GM12801 (cell line): ENCODE results near the gene TRIM2.

ENCODE experiments used
- CTCF ChIP-seq: IDR thresholded peaks from one replicate; pipeline ENCODE4 v1.5.1; 2011; ENCODE audit warnings: control low read depth; ENCODE audit not compliant: insufficient read length; ENCODE audit errors: extremely low read depth

The TRIM2 gene

GRCh38 chr4:153296040-153296823 is 92.0 kb downstream of the TRIM2 start:
- no peak for TF ChIP-seq CTCF

DNA sequence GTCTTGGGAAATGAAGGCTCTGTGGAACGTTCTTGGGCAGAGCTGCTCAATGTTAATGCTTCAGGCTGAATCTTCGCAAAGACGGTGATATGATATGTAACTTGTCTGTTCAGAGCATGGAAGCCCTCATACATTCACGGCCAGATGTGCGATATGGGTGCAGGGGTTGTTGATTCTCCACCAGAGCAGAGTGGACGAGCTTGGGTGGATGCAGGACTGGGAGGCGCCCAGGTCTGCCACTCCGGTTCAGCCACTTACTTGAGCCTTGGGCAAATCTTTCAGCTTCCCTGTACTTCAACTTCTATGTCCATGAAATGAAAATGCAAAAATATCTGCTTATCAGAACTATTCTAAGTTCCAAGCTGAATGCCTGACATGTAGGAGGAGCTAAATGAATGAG is 92.9 kb downstream of the TRIM2 start:
- TF ChIP-seq CTCF: no peak

DNA sequence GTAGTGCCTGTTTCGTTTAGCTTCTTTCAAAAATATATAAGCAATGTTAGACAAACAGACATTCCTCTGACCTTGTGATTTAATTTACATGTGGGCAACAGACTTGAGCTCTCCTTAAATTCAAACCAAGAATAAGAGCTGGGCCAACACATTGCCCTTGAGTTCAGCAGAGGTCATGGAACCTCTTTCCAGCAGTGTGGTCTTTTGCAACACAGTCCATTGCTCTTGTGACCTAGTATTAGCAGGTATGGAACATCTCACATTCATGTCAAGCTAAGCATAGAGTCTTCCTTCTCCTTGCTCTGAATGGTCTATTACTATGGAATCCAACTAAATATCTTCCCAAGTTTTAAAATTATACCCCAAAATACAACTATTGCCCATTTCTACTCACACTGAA is 106.5 kb downstream of the TRIM2 start:
- no peak for TF ChIP-seq CTCF

- no peak for TF ChIP-seq CTCF
Measured at GRCh38 chr4:153314915-153315314, 110.7 kb downstream of the TRIM2 start.

DNA sequence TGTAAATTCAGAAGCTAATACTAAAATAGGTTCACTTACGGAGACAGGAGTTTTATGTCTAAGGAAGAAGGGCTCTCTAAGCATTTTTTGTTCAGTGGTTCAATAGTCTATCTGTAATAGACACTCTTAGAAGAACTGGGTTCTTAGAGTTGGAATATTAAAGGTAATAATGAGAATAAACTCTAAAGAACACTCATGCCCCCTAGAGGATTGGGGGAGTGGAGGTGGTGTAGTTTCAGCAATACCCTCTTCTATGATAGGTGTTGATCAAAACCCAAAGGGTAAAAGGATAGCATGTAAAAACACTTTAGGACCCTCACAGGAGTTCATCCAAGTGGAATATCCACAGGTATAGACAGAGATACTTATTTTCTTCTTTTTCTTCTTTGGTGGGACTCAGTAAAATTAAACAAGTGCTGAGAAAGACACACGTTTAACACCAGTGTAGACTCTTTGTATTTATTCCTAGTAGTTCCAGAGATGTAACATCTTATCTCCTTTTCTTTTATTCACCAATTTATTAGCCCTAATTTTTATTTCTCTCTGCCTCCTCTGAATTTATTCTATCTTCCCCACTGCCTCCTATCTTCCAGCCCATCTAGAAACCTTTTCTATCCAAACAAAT is 114.6 kb downstream of the TRIM2 start:
- TF ChIP-seq CTCF: no peak

DNA sequence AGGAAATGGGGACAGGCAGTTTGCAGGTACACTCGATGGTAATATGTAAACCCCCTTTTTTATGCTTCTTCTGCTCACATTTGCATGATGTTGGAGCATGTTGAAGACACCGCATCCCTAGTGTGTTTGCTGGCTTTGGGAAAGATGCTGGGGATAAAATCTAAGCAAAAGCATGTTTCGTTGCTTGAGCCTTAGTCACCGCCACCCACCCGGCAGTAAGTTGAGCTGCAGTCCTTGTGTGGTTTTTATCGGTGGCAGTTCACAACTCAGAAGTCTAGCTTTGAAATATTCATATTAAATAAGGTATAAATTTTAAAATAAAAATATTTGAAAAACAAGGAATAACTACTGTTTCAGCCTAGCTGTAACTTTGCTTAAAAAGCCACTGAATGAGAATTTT is 118.5 kb downstream of the TRIM2 start:
- TF ChIP-seq CTCF: no peak

DNA sequence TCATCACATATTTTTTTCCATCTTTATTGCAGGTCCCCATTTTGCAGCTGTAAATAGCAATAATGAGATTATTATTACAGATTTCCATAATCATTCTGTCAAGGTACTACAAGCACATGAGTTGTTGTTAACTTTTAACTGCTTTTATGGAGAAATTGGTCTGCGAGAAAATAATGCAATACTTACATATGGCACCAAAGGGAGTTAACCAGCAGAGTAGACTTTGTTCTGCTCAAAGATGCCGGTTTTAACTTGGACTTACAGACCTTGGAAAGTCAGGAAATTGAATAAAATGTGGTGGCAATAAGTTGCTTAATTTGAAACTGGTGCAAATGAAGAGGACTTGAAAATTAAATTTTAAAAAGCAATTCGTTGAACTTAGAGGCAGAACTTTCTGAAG is 119.8 kb downstream of the TRIM2 start:
- TF ChIP-seq CTCF: no peak
